ENCODE data around the gene NAT14. TPM values are rescaled to one million over a fixed set of nuclear protein-coding genes. Genes with fewer than 3 reads are reported as not detected.
A peak's percentile ranks its signal among the peaks of the same experiment; 100 is the strongest.

NAT14 gene
- polyA plus RNA-seq, 2 of the 4 experiments (the other 2 are of a cell fraction) = 16.8 to 50.3 TPM

- TF ChIP-seq ELK1 (IDR thresholded peaks at IDR 0.05; ENCODE audit: low read depth, low read length) (no peak), MYC (IDR thresholded peaks at IDR 0.05; ENCODE audit: borderline replicate concordance, low read length) (no peak), JUN (IDR thresholded peaks at IDR 0.05) (no peak), CTCF (IDR thresholded peaks at IDR 0.05) (no peak), MAZ (IDR thresholded peaks at IDR 0.05; ENCODE audit: borderline replicate concordance, low read depth, low read length) (no peak), GATA3 (IDR thresholded peaks at IDR 0.05; ENCODE audit: borderline replicate concordance) (peak; percentile 52; the same call in 1 of the 2 replicates), CHD4 (IDR thresholded peaks at IDR 0.05; ENCODE audit: borderline replicate concordance) (no peak), KDM1A (IDR thresholded peaks at IDR 0.05; ENCODE audit: low read depth) (no peak), EHF (CRISPR knock-in tag; IDR thresholded peaks at IDR 0.05) (no peak), FOSB (CRISPR knock-in tag; IDR thresholded peaks at IDR 0.05) (no peak), EP300 (IDR thresholded peaks at IDR 0.05) (no peak; a peak in 1 of 5 replicates), USF2 (IDR thresholded peaks at IDR 0.05) (no peak), HDAC2 (IDR thresholded peaks at IDR 0.05) (no peak), CHD2 (IDR thresholded peaks at IDR 0.05; ENCODE audit: low read length, partially characterized antibody) (no peak), FOXS1 (CRISPR knock-in tag; IDR thresholded peaks at IDR 0.05) (no peak), TP53 (CRISPR knock-in tag; IDR thresholded peaks at IDR 0.05) (no peak), ZC3H11A (IDR thresholded peaks at IDR 0.05) (no peak), CEBPB (IDR thresholded peaks at IDR 0.05) (peak in 1 of 2 experiments; percentile 26; a peak in 1 of 4 replicates), NFE2L2 (conservative IDR thresholded peaks at IDR 0.05; ENCODE audit: low read length) (no peak; the same call in 1 of the 2 replicates), ZFP36 (IDR thresholded peaks at IDR 0.05; ENCODE audit: borderline replicate concordance, partially characterized antibody) (no peak), EHMT2 (IDR thresholded peaks at IDR 0.05; ENCODE audit: low read depth) (0 out of 2 replicates have a peak, but pooled peaks have one; percentile 38), HMGXB4 (CRISPR knock-in tag; IDR thresholded peaks at IDR 0.05; ENCODE audit: borderline replicate concordance) (no peak), CBX8 (IDR thresholded peaks at IDR 0.05) (no peak), RFX5 (IDR thresholded peaks at IDR 0.05) (peak; percentile 68), HOXB5 (CRISPR knock-in tag; IDR thresholded peaks at IDR 0.05) (0 out of 2 replicates have a peak, but pooled peaks have one; percentile 30), KDM5A (IDR thresholded peaks at IDR 0.05) (no peak), BHLHE40 (IDR thresholded peaks at IDR 0.05; ENCODE audit: low read depth, low read length) (no peak), FOSL2 (IDR thresholded peaks at IDR 0.05) (peak; percentile 33; the same call in 1 of the 2 replicates), FOSL2 (CRISPR knock-in tag; IDR thresholded peaks at IDR 0.05) (peak; percentile 97), CBX2 (IDR thresholded peaks at IDR 0.05; ENCODE audit: borderline replicate concordance, low read depth) (no peak)
- TF ChIP-seq, protein P1, sequence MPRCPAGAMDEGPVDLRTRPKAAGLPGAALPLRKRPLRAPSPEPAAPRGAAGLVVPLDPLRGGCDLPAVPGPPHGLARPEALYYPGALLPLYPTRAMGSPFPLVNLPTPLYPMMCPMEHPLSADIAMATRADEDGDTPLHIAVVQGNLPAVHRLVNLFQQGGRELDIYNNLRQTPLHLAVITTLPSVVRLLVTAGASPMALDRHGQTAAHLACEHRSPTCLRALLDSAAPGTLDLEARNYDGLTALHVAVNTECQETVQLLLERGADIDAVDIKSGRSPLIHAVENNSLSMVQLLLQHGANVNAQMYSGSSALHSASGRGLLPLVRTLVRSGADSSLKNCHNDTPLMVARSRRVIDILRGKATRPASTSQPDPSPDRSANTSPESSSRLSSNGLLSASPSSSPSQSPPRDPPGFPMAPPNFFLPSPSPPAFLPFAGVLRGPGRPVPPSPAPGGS (IDR thresholded peaks at IDR 0.05) = no peak
Measured at GRCh38 chr19:55519451-55520311, 34.7 kb downstream of the NAT14 start (continued).
